Endothelial cell of umbilical vein (primary cell): Measurements from ENCODE around the gene ACOX1. TPM values are rescaled to one million over a fixed set of nuclear protein-coding genes. Genes with fewer than 3 reads are reported as not detected.

Experiments
- BruUV-seq: library from RNA; stranded (reverse); fragments of 400-500 nt; replicated peaks from 2 replicates; lab custom pipeline; 2021; lab: Mats Ljungman, UMichigan
- CTCF ChIA-PET: fragments of 300-600, 350-600 bp; sonication (Branson Sonifier 250); formaldehyde crosslinking; loops from one replicate; lab custom pipeline; 2021; ENCODE audit warnings: antibody characterized with exemption, inconsistent platforms; lab: Charles Lee
- POLR2A ChIA-PET: fragments of 300-600, 350-600 bp; sonication (Branson Sonifier 250); formaldehyde crosslinking; loops from one replicate; lab custom pipeline; 2021; ENCODE audit warnings: antibody characterized with exemption, inconsistent platforms; lab: Charles Lee
- DNase-seq: peaks from one replicate; pipeline ENCODE4 v3.0.0-alpha.2; 2011; ENCODE audit warnings: low read depth, low spot score
- FAIRE-seq: peaks from 2 replicates; lab custom pipeline; 2011; peaks lifted over from hg19 to GRCh38; lab: Jason Lieb, UNC
- H2AFZ ChIP-seq: 2 replicates; pipeline ENCODE4 v1.6.0; 2012; ENCODE audit warnings: low read depth, low read length, control low read depth, inconsistent platforms
- H3K27ac ChIP-seq: 2 replicates; pipeline ENCODE4 v1.5.1; 2011; ENCODE audit warnings: low read depth, mild to moderate bottlenecking, control low read depth, low read length, moderate library complexity; ENCODE audit not compliant: insufficient read depth
- H3K27me3 ChIP-seq, 2 experiments: 2 replicates each; pipeline versions ENCODE4 v1.6.0 to v1.6.1; 2011; ENCODE audit warnings: low read length in 2 of 2, mixed read lengths in 1 of 2; ENCODE audit not compliant: control insufficient read depth in 2 of 2, insufficient read depth in 2 of 2
- H3K36me3 ChIP-seq, 2 experiments: 2 replicates in 1 of 2; 3 replicates in 1 of 2; pipeline ENCODE4 v1.5.1; 2011; ENCODE audit warnings: low read length in 2 of 2, mild to moderate bottlenecking in 1 of 2, moderate library complexity in 1 of 2; ENCODE audit not compliant: control insufficient read depth in 2 of 2, insufficient read depth in 2 of 2; ENCODE audit errors: extremely low read depth in 1 of 2
- H3K4me1 ChIP-seq: 3 replicates; pipeline ENCODE4 v1.5.1; 2011; ENCODE audit warnings: mild to moderate bottlenecking, low read length; ENCODE audit not compliant: control insufficient read depth, insufficient read depth; ENCODE audit errors: extremely low read depth
- H3K4me2 ChIP-seq: 2 replicates; pipeline ENCODE4 v1.6.1; 2011; ENCODE audit warnings: low read length, control low read depth, mixed read lengths; ENCODE audit not compliant: insufficient read depth
- H3K4me3 ChIP-seq, 3 experiments: fragments of 200-600 bp in 1 of 3; sonication (generic), shearing (Covaris generic) in 1 of 3; replicated peaks in 1 of 3; 2 replicates each; pipeline ENCODE4 v1.5.1; 2011 to 2016; ENCODE audit warnings: control low read depth in 3 of 3, low read length in 3 of 3, mild to moderate bottlenecking in 2 of 3, inconsistent platforms in 1 of 3, low read depth in 1 of 3, moderate library complexity in 1 of 3; ENCODE audit not compliant: insufficient read depth in 1 of 3
- H3K79me2 ChIP-seq: 2 replicates; pipeline ENCODE4 v1.6.0; 2012; ENCODE audit warnings: low read length, inconsistent platforms; ENCODE audit not compliant: control insufficient read depth, insufficient read depth
- H3K9ac ChIP-seq: replicated peaks from 2 replicates; pipeline ENCODE3; 2011; ENCODE audit warnings: low read length, control low read depth; ENCODE audit not compliant: insufficient read depth; ENCODE audit errors: extremely low read depth
- H3K9me1 ChIP-seq: replicated peaks from 3 replicates; pipeline ENCODE4 v1.6.0; 2011; ENCODE audit warnings: mild to moderate bottlenecking, low read length; ENCODE audit not compliant: control insufficient read depth, insufficient read depth; ENCODE audit errors: extremely low read depth
- H3K9me3 ChIP-seq: replicated peaks from 2 replicates; pipeline ENCODE4 v1.5.1; 2012; ENCODE audit warnings: low read length, inconsistent platforms; ENCODE audit not compliant: control insufficient read depth, insufficient read depth
- H4K20me1 ChIP-seq: replicated peaks from 2 replicates; pipeline ENCODE3; 2011; ENCODE audit warnings: mild to moderate bottlenecking, low read length; ENCODE audit not compliant: control insufficient read depth, insufficient read depth; ENCODE audit errors: extremely low read depth
- EZH2 ChIP-seq: IDR thresholded peaks from 2 replicates; pipeline ENCODE4 v1.6.1; 2012; ENCODE audit warnings: borderline replicate concordance, low read depth, mild to moderate bottlenecking, moderate library complexity, low read length, inconsistent platforms; ENCODE audit not compliant: severe bottlenecking
- FOS ChIP-seq: IDR thresholded peaks from 2 replicates; pipeline ENCODE4 v1.6.1; 2011; ENCODE audit warnings: mild to moderate bottlenecking, low read length, moderate library complexity, borderline replicate concordance; ENCODE audit not compliant: insufficient read depth
- GATA2 ChIP-seq: IDR thresholded peaks from 2 replicates; pipeline ENCODE4 v1.7.0; 2011; ENCODE audit warnings: low read depth, mild to moderate bottlenecking, moderate library complexity, mixed read lengths, low read length; ENCODE audit not compliant: insufficient read length, insufficient read depth
- JUN ChIP-seq: IDR thresholded peaks from 2 replicates; pipeline ENCODE4 v1.6.1; 2011; ENCODE audit warnings: borderline replicate concordance, low read depth; ENCODE audit not compliant: insufficient read length, insufficient read depth
- MYC ChIP-seq: IDR thresholded peaks from one replicate; pipeline ENCODE4 v1.6.1; 2011; ENCODE audit warnings: mild to moderate bottlenecking, low read depth, low read length
- POLR2AphosphoS5 ChIP-seq: IDR thresholded peaks from 2 replicates; pipeline ENCODE4 v1.6.1; 2012; ENCODE audit warnings: low read depth, mild to moderate bottlenecking, control low read depth, low read length, moderate library complexity; ENCODE audit not compliant: insufficient read depth
- dilution Hi-C: fragments of 300-500 bp; cut with MboI; formaldehyde crosslinking; loops from one replicate; pipeline ENCODE4 v1.15.0; 2019; ENCODE audit warnings: low sequenced_read_pairs; ENCODE audit not compliant: extremely low pct_ligation_motif_present
- intact Hi-C: fragments of 100-400 bp; cut with micrococcal nuclease; formaldehyde crosslinking; loops from one replicate; pipeline ENCODE4 v1.10.0; 2022
- polyA plus RNA-seq, 4 experiments: library from polyadenylated mRNA; depleted of rRNA in 3 of 4; stranded (reverse) in 3 of 4; unstranded in 1 of 4; fragments of >200 nt; gene quantifications; 2 replicates each; pipeline versions ENCODE4 v1.2.1 to v1.2.3, GENCODE V29; 2011 to 2012; ENCODE audit warnings: missing spikeins in 1 of 4
- total RNA-seq: library from RNA; stranded (reverse); gene quantifications from 2 replicates; pipeline ENCODE4 v1.2.3, GENCODE V29; 2021
- TF ChIP-seq, protein P1 (sequence below), 2 donors: IDR thresholded peaks; 1 replicate in 1 of 2; 2 replicates in 1 of 2; pipeline ENCODE4 v1.5.1; 2011; ENCODE audit warnings: low read length in 2 of 2, mild to moderate bottlenecking in 2 of 2, moderate library complexity in 2 of 2, control low read depth in 1 of 2, inconsistent platforms in 1 of 2, low read depth in 1 of 2; ENCODE audit not compliant: insufficient read depth in 1 of 2; ENCODE audit errors: extremely low read depth in 1 of 2
- TF ChIP-seq, protein P2 (sequence below): IDR thresholded peaks from 2 replicates; pipeline ENCODE4 v1.6.1; 2011; ENCODE audit not compliant: insufficient read depth, insufficient read length

ACOX1 gene
- total and polyA plus RNA-seq, 2 donors (not counting 3 experiments of a cell fraction or from before 2014, with no cell fraction given) = 17.9 to 45.1 TPM

DNA sequence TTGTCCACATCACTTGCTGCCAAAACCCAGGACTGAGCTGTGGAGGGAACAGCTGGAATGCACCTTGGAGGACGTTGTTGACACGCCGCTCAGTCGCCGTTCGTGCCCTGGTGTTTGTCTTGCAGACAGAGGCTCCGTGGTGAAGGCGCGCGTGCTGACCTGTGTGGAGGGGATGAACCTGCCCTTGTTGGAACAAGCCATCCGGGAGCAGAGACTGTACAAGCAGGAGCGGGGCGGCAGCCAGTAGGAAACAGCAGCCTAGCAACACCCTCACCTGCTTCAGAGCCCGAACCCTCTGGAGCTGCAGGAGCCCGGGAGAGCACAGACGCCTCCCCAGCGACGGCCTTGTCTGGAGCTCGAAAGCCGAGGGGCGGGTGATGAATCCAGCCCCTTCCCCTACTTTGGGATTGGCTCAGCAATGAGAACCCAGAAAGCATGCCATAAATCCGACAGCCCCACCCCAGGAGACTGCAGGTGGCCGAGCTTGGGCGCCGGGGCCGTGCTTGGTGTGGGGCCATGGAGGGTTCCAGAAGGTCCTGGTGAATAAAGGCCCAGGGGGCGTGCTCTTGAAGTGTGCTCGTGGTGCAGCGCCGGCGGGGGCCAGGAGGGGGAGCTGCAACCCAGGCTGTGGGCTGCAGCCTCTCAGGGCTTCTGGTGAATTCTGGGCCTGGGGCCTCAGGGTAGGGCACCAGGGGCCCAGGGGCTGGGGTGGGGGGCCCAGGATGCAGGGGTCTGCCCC is 21.2 kb upstream of the ACOX1 start:
- DNase-seq = peak; percentile 40
- H3K4me2 ChIP-seq = no peak overlapping the region
- no peak overlapping the region for H3K27ac ChIP-seq
- FAIRE-seq = no peak
- intact Hi-C loops = loop anchor here (10.0 kb wide), 1 partner anchor 225 kb away; a partner anchor contains a TSS
- no peaks in the 10 kb centered on the region for H3K79me2 ChIP-seq
- no peak overlapping the region for H3K9ac ChIP-seq
- TF ChIP-seq GATA2 = no peak
- TF ChIP-seq, protein P1, sequence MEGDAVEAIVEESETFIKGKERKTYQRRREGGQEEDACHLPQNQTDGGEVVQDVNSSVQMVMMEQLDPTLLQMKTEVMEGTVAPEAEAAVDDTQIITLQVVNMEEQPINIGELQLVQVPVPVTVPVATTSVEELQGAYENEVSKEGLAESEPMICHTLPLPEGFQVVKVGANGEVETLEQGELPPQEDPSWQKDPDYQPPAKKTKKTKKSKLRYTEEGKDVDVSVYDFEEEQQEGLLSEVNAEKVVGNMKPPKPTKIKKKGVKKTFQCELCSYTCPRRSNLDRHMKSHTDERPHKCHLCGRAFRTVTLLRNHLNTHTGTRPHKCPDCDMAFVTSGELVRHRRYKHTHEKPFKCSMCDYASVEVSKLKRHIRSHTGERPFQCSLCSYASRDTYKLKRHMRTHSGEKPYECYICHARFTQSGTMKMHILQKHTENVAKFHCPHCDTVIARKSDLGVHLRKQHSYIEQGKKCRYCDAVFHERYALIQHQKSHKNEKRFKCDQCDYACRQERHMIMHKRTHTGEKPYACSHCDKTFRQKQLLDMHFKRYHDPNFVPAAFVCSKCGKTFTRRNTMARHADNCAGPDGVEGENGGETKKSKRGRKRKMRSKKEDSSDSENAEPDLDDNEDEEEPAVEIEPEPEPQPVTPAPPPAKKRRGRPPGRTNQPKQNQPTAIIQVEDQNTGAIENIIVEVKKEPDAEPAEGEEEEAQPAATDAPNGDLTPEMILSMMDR (IDR thresholded peaks at IDR 0.05; ENCODE audit: extremely low read depth in 1 of 2, insufficient read depth in 1 of 2, low read depth in 1 of 2, low read length in 2 of 2) = peak; percentile 80 to 89
- TF ChIP-seq JUN = no peak
- TF ChIP-seq, protein P2, sequence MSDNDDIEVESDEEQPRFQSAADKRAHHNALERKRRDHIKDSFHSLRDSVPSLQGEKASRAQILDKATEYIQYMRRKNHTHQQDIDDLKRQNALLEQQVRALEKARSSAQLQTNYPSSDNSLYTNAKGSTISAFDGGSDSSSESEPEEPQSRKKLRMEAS = no peak
- no peak for TF ChIP-seq MYC
- no peak for TF ChIP-seq POLR2AphosphoS5
- no peak for TF ChIP-seq FOS
- TF ChIP-seq EZH2 = no peak
- H3K9me3 ChIP-seq = no peaks in the 10 kb centered on the region
- H4K20me1 ChIP-seq = no peaks in the 10 kb centered on the region
- peaks cover 3% of the 10 kb centered on the region for H3K4me1 ChIP-seq
- dilution Hi-C loops = no loop called here
- no peaks in the 10 kb centered on the region for H3K27me3 ChIP-seq
- H3K4me3 ChIP-seq = no peak overlapping the region
- H3K9me1 ChIP-seq = no peaks in the 10 kb centered on the region
- BruUV-seq = no TSS peak
- ChIA-PET POLR2A (interaction anchor here (0.6 kb wide), 1 partner anchor 9 kb away, joined by 11 read pairs; no protein-coding TSS in a partner anchor), CTCF (interaction anchor here (0.6 to 5.0 kb wide), 17 partner anchors 9 to 337 kb away, joined by 3 to 35 read pairs (median 4); partner anchors contain the start of gene MRPL38)
- peaks cover 0 to 2% of the 10 kb centered on the region in 2 experiments for H3K36me3 ChIP-seq
- H2AFZ ChIP-seq = no peak overlapping the region
